NCI-H345 (cell line): Measurements from ENCODE around the gene ATP10D.
"Not testable (repeated sequence)": the region's sequence is repeated elsewhere in the genome, so short reads cannot be mapped to it uniquely, and the experiment has no call there.

Source experiments
- DNase-seq: peaks from one replicate; lab custom pipeline; 2025; lab: John Stamatoyannopoulos, UW

The ATP10D gene

GRCh38 chr4:47485047-47485692, at the start of gene ATP10D:
TSS of gene ATP10D (plus strand) at chr4:47485275. CDS start at chr4:47512541, 27,266 bp downstream.
- DNase-seq = peak; percentile 83

DNA sequence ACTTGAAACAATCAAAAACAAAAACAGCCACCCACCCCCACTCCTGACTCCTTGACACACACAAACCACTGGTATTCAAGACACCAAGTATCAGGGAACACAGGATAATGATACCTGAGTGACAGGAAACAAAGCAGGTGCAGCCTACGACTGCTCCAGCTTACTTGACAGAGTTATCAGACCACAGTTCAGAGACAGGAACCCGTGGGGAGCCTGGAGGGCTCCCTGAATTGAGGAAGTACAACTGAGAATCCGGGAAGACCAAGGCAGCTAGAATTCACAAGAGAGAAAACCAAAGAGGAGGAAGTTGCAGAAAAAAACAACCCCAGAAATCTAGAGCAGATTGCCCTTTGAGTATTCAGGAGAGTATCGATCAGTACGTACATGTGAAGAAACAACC, 42.1 kb upstream of the ATP10D start:
- no peak for DNase-seq

- no peak for DNase-seq
Observed at GRCh38 chr4:47444031-47444430, 41.0 kb upstream of the ATP10D start.

DNA sequence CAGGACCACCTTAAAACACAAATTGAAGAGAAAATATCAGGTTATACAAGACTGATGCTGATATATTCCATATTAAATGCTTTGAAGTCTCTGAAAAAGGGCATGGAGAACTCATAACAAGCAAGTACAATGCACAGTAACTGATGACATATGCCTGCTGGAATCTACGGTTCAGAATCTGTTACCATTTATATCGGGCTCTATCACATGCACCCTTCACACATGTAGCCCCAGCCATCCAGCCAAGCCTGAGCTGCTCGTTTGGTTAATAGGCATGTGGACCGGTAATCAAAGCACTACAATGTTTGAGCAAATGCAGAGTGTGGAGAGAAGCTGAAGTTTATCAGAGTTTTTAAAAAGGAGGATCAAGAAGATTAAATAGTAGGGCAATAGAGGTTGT, 33.4 kb upstream of the ATP10D start:
- DNase-seq = no peak

DNA sequence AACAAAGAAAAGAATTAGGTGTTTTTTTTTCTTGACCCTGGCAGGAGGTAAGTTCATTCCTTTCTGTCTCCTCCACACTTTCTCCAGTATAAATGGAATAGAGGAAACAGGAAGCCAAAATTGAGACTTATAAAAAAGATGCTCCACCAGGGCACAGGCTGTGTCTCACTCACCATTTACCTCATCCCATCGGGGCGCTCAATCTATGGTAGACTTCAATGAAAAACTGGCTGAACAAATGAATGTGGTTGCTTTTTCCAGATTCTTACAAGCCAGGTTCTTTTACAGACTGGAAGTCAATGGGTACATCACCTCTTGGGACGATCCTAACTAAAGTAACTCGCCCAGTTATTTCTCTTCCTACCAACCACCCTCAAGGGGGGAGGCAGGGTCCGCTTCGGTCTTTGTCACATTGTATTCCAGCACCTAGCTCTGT, 22.3 kb upstream of the ATP10D start:
- no peak for DNase-seq

DNA sequence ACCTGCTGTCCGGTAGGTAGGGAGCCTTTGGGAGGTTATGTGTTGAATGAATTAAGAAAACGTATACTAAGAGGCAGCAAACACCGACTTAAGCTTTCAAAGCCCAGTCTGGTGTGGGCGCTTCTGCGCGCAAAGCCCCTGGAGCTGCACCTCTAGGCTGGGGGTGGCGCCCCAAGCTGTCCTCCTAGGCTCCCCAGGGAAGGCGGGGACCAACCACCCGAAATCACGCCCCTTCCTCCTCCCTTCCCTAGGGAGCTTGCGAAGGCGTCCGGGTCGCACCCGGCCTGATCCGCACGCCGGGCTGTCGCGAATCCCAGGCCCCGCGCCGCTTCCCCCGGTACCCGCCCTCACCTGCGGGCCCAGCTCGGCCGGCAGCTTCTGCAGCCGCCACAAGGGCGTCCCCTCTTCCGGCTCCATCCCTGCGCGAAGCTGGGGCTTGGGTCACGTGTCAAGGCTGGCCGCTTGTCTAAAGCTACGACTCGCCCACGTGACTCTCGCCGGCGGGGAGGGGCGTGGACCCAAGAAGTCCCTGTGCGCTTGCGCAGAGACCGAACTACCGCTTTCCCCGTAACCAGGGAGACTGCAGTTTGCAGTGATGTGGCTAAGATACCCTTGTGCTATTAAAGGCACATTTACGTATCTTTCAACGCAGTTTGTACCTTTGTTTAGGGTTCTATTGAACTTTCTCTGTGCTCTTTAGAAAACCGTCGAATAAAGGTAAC, 21.7 kb upstream of the ATP10D start, which contains the start of gene COMMD8:
Gene COMMD8, minus strand, starts transcription at position 468 of the 722 bp plus-strand sequence. Its CDS starts 51 bp downstream, at position 417.
- DNase-seq = peak; percentile 93

DNA sequence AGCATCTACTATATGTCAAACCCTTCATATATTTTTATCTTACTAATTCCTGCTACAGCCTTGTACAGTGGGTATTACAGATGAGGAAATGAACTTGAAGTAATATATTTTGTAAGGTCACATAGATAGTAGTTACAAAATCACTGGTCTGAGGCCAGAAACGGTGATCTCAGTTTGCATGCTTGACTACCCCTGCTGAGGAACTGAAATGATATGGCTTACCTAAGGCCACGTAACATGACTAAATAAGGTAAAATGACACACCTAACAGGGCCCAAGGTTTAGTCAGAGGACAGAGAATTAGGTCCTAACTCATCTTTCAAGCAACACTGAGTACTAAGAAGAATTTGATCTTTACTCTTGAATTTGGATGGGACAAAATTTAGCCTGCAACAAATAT, 20.1 kb upstream of the ATP10D start:
- no peak for DNase-seq

DNA sequence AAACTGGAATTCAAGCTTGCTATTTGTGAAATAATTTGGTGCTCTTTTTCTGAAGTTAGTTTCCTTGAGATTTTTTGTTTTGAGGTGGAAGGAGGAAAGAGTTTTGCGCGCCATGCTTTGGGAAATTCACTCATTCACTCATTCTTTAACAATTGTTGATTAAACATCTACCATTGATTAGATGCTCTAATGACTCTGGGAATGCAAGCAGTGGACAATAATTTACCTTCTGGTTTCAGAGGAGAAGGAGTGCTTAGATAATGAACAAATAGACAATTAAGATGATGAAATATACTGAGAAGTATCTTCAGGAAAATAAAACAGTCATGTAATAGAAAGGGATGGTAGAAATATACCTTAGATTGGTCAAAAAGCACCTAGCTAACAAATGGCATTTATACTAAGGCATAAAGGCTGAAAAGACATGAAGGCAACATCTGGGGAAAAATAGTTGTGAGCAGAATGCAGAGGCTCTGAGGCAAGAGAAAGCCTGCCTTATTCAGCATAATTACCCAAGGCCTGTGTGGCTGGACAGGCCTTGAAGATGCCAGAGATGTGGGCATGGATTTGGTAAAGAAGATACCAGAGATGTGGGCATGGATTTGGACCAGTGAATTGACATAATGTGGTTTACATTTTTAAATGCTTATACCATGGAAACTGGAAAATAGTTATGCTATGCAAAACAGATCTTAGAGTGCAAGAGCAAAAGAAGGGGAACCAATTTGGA, 18.9 kb upstream of the ATP10D start:
- no peak for DNase-seq

GRCh38 chr4:47468706-47469365, 16.2 kb upstream of the ATP10D start:
- no peak for DNase-seq

DNA sequence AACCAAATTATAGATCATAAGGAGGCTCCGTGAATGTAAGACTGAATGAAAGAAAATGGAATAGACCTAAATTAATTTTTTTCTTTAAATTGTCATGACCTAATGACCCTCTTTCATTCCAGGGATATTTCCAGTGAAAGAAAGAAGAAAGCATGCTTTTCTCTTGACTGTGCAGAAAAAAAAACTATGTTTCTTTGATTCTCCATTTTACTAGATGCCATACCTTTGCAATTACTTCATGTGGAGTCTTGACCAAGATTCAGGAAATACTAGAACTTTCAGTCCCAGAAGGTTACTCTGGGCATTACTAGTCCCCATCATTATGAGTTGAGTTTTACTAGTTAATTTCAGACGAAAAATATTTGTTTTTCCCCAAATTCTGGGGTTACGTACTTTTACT, 15.1 kb upstream of the ATP10D start:
- no peak for DNase-seq

GRCh38 chr4:47471064-47471463, 14.0 kb upstream of the ATP10D start:
- DNase-seq = no peak

DNA sequence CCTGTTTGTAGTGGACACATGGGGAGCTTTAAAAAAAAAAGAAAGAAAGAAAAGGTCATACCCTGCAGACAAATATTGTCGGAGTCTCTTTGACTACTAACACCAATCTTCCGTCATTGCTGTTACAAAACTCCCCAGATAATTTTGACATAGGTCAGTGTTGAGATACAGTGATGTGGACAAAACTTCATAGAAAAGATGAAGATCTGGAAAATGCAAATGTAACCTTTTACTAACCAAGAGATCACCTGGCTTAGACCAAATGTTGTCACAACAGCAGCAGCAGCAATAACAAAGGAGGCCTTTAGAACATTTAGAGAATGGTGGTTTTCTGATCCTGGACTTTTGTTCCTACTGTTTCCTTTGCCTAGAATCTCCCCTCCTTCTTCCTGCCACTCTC, 13.5 kb upstream of the ATP10D start:
- no peak for DNase-seq

GRCh38 chr4:47473141-47473750, 11.8 kb upstream of the ATP10D start:
- no peak for DNase-seq

DNA sequence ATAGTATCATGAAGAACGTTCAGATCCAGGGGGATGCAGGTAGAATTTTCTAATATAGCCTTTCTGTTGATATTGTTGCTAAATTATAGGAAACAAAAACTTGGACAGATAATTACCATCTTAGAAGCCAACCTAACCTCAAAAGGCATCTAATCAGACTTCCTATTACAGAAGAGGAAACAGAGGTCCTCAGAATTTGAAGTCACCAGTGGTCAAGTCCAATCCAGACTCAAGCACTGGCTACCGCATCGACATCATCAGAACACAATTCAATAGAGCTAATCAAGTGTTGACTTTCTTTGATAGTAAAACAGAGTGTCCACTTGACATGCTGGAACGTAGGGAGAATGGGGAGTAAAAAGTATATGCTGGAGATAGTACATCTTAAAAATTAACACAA, 10.3 kb upstream of the ATP10D start:
- no peak for DNase-seq

DNA sequence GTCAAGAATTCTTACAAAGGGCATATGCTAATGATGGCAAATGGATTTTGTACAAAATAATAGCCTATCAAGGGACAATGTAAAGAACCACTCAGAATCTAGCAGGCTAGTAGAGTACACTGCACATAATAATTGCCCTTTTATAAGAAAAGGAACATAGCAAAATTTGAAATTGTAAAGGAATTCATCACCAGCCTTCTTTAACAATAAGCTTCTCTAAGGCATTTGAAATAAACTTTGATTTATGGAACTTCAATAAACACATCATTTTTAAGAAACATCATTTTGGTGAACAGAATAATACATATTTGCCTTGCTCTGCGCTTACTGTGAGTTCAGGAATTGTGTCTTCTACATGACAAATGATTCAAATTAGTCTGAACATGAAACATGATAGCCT, 9.7 kb upstream of the ATP10D start:
- DNase-seq = no peak

GRCh38 chr4:47478804-47479203, 6.3 kb upstream of the ATP10D start:
- DNase-seq = no peak

DNA sequence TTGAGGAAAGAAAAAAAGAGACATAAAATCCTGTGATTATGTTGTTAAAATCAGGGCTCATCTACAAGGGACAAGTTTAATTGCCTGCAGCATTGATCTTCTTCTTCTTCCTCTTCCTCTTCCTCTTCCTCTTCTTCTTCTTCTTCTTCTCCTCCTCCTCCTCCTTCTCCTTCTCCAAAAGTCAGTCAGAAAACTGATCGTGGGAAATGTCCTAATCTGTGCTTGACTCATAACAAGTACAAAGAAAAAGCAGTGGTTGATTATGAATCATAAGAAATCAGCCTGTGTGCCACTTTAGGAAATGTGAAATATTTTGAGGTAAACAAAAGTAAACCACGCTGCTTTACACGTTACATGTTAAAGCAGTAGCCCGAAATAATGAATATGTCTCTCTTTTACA, 2.7 kb upstream of the ATP10D start:
- DNase-seq = no peak

DNA sequence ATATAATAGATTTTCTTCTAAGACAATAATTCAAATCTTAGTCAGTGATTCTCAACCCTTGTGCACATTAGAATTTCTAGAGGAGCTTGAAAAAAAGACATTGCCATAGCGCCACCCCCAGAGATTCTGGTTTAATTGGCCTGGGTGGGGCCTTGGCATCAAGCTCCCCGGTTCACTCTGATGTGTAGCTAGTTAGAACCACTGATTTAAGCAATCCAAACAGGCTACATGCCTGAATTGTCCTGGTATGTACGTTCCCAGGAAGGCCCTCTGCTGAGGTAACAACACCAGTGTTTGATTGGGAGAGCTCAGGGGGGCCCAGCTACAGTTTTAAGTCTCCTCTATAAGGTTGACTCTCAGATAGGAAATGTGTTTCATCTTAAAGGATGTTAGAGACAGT, 1.3 kb upstream of the ATP10D start:
- no peak for DNase-seq

- DNase-seq = no peak
Observed at GRCh38 chr4:47484168-47484567, 907 bp upstream of the ATP10D start.

- DNase-seq = no peak
Observed at GRCh38 chr4:47485768-47486167, 693 bp downstream of the ATP10D start.

- DNase-seq = no peak
Observed at GRCh38 chr4:47486231-47486673, 1.2 kb downstream of the ATP10D start.

DNA sequence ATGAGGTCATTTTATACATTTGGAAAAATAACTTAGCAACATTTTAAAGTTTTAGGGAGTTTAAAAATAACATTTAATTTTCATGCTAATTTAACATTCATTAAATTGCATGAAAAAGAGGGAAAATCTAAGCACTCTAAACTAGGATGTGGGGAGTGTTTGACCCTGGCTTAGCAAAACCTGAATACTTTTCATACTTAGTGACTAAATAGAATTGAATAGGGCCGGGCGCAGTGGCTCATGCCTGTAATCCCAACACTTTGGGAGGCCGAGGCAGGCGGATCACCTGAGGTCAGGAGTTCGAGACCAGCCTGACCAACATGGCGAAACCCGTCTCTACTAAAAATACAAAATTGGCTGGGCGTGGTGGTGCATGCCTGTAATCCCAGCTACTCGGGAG, 1.7 kb downstream of the ATP10D start:
- DNase-seq = not testable (repeated sequence)
